HL-60 (cell line): ENCODE measurements around the gene GTPBP1.

Experiments used
- TF ChIP-seq, protein P1 (sequence below): IDR thresholded peaks from 2 replicates; pipeline ENCODE4 v1.6.1; 2012; ENCODE audit warnings: low read depth; ENCODE audit not compliant: insufficient replicate concordance
- TF ChIP-seq, protein P2 (sequence below): IDR thresholded peaks from one replicate; pipeline ENCODE4 v1.5.1; 2011; ENCODE audit warnings: low read length, control low read depth, inconsistent platforms; ENCODE audit not compliant: insufficient read depth

DNA sequence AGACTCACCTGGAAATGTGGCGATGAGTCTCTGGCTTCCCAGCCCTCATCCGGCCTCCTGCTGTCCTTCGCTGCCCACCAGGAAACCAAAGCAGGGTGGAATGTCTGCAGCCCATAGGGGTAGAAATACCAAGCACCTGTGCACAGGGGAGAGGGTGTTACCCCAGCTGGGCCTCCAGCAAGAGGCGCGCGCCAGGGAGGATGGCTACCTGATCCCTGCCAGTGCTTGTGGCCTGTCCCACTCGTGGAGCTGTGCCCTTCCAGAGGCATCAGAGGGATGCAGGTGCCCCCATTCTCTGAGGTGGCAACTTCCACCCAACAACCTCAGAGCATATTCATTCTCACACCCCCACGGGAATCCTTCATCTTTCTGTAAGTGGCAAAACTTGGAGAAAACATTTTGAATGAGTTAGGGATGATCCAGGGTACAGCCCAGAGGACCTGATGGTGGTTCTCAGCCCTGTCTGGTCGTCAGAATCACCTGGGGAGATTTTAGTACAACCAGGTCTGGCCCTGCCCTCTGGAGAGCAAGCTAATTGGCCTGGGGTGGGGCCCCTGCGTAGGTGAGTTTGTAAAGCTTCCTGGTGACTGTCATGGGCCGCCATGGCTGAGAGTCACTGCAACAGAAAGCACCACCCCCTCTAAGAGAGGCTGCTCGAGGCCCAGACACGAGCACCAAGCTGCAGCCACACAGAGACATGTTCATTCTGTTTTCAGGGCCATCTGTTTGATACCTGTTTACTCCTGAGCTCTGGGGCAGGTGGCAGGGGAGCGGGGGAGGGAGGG, 40.1 kb downstream of the GTPBP1 start:
- TF ChIP-seq, protein P1, sequence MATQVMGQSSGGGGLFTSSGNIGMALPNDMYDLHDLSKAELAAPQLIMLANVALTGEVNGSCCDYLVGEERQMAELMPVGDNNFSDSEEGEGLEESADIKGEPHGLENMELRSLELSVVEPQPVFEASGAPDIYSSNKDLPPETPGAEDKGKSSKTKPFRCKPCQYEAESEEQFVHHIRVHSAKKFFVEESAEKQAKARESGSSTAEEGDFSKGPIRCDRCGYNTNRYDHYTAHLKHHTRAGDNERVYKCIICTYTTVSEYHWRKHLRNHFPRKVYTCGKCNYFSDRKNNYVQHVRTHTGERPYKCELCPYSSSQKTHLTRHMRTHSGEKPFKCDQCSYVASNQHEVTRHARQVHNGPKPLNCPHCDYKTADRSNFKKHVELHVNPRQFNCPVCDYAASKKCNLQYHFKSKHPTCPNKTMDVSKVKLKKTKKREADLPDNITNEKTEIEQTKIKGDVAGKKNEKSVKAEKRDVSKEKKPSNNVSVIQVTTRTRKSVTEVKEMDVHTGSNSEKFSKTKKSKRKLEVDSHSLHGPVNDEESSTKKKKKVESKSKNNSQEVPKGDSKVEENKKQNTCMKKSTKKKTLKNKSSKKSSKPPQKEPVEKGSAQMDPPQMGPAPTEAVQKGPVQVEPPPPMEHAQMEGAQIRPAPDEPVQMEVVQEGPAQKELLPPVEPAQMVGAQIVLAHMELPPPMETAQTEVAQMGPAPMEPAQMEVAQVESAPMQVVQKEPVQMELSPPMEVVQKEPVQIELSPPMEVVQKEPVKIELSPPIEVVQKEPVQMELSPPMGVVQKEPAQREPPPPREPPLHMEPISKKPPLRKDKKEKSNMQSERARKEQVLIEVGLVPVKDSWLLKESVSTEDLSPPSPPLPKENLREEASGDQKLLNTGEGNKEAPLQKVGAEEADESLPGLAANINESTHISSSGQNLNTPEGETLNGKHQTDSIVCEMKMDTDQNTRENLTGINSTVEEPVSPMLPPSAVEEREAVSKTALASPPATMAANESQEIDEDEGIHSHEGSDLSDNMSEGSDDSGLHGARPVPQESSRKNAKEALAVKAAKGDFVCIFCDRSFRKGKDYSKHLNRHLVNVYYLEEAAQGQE = no peak
- TF ChIP-seq, protein P2, sequence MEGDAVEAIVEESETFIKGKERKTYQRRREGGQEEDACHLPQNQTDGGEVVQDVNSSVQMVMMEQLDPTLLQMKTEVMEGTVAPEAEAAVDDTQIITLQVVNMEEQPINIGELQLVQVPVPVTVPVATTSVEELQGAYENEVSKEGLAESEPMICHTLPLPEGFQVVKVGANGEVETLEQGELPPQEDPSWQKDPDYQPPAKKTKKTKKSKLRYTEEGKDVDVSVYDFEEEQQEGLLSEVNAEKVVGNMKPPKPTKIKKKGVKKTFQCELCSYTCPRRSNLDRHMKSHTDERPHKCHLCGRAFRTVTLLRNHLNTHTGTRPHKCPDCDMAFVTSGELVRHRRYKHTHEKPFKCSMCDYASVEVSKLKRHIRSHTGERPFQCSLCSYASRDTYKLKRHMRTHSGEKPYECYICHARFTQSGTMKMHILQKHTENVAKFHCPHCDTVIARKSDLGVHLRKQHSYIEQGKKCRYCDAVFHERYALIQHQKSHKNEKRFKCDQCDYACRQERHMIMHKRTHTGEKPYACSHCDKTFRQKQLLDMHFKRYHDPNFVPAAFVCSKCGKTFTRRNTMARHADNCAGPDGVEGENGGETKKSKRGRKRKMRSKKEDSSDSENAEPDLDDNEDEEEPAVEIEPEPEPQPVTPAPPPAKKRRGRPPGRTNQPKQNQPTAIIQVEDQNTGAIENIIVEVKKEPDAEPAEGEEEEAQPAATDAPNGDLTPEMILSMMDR = no peak
